Measurements from ENCODE around the gene LINGO1. TPM values are rescaled to one million over a fixed set of nuclear protein-coding genes. Genes with fewer than 3 reads are reported as not detected.
A peak's percentile ranks its signal among the peaks of the same experiment; 100 is the strongest.

LINGO1 gene
- polyA plus RNA-seq, 2 of the 4 experiments (the other 2 are of a cell fraction) = 2.2 to 3.3 TPM

DNA sequence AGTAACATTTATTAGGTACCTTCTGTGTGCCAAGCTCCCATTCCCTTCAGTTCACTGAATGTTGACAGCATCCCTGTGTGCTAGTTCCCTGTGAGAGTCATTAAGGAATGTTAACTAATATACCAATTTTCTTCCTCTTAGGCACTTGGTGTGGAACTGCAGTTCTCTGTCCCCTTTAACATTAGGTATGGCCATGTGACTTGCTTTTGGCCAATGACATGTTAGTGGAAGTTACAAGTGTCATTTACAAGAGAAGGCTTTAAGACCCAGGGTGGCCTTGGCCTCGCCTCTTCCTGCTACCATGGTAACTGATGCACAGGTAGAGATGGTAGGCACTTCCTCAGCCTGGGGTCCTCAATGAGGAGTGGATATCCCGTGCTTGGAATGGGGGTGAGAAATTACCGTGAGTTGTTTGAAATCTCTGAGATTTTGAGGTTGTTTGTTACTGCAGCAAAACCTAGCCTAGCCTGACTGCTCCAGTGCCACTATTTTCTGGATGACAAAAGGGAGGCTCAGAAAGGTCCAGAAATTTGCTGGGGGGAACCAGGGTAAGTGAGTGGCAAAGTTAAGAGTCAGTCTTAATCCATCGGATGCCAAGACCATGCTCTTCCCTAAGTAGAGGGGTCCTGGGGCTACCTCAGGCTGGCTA is 21.2 kb upstream of the LINGO1 start:
- TF ChIP-seq RARB (CRISPR knock-in tag; IDR thresholded peaks at IDR 0.05) = no peak
- no peak for TF ChIP-seq BHLHE40 (IDR thresholded peaks at IDR 0.05; ENCODE audit: low read depth, low read length)
- no peak for TF ChIP-seq ZC3H11A (IDR thresholded peaks at IDR 0.05)
- no peak for TF ChIP-seq ZNF302 (CRISPR knock-in tag; IDR thresholded peaks at IDR 0.05)
- no peak for TF ChIP-seq HOXB13 (CRISPR knock-in tag; IDR thresholded peaks at IDR 0.05; ENCODE audit: low read depth)
- TF ChIP-seq, protein P1, sequence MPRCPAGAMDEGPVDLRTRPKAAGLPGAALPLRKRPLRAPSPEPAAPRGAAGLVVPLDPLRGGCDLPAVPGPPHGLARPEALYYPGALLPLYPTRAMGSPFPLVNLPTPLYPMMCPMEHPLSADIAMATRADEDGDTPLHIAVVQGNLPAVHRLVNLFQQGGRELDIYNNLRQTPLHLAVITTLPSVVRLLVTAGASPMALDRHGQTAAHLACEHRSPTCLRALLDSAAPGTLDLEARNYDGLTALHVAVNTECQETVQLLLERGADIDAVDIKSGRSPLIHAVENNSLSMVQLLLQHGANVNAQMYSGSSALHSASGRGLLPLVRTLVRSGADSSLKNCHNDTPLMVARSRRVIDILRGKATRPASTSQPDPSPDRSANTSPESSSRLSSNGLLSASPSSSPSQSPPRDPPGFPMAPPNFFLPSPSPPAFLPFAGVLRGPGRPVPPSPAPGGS (IDR thresholded peaks at IDR 0.05) = no peak
- TF ChIP-seq HDAC2 (IDR thresholded peaks at IDR 0.05) = no peak
- TF ChIP-seq, protein P2, sequence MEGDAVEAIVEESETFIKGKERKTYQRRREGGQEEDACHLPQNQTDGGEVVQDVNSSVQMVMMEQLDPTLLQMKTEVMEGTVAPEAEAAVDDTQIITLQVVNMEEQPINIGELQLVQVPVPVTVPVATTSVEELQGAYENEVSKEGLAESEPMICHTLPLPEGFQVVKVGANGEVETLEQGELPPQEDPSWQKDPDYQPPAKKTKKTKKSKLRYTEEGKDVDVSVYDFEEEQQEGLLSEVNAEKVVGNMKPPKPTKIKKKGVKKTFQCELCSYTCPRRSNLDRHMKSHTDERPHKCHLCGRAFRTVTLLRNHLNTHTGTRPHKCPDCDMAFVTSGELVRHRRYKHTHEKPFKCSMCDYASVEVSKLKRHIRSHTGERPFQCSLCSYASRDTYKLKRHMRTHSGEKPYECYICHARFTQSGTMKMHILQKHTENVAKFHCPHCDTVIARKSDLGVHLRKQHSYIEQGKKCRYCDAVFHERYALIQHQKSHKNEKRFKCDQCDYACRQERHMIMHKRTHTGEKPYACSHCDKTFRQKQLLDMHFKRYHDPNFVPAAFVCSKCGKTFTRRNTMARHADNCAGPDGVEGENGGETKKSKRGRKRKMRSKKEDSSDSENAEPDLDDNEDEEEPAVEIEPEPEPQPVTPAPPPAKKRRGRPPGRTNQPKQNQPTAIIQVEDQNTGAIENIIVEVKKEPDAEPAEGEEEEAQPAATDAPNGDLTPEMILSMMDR (IDR thresholded peaks at IDR 0.05) = no peak
- ChIA-PET POLR2A (no interaction called here), CTCF (interaction anchor here (1.1 to 18.7 kb wide), 9 partner anchors 9 to 167 kb away, joined by 3 to 181 read pairs (median 8); partner anchors contain the start of gene LINGO1)
- 47% methylated on average over 4 of the region's 4 CpGs for WGBS (ENCODE audit: missing lambda C conversion rate)
- Histone ChIP-seq H3K9me3 (peaks cover 7% of the 10 kb centered on the region; the same call in 2 of the 3 replicates), H3K4me2 (no peak overlapping the region), H3K4me3 (no peak overlapping the region), H3K4me1 (no peaks in the 10 kb centered on the region), H3K27ac (no peak overlapping the region)
- DNase-seq (ENCODE audit: low read depth in 1 of 2, low spot score in 1 of 2) = no peak
- FAIRE-seq = no peak
- ATAC-seq = no peak

DNA sequence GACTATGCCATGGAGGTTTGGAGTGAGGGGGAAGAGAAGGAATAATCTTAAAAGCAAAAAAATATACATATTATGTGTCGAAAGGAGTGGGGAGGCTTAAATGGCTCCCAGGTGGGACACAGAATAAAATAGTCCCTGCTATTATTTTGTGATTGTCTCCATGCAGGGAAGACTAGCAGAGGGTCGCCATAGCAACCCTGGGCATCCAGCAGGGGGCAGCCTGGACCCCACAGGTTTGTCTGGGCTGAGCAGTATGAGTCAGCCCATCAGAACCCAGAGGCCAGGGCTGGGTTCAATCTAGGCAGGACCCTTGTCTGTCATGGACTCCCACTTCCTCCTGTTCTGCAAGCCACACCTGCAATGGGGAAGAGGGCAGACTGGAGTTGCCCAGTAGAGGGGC is 17.6 kb upstream of the LINGO1 start:
- peaks cover 7% of the 10 kb centered on the region; the same call in 2 of the 3 replicates for H3K9me3 ChIP-seq
- TF ChIP-seq, protein P2 (IDR thresholded peaks at IDR 0.05) = peak; percentile 44
- TF ChIP-seq RAD21 (conservative IDR thresholded peaks at IDR 0.05 in 1 of 2, IDR thresholded peaks at IDR 0.05 in 1 of 2) (peak; percentile 21 to 22; a peak in 1 of 5 replicates), SMC3 (IDR thresholded peaks at IDR 0.05) (0 out of 3 replicates have a peak, but pooled peaks have one; percentile 12), EHF (CRISPR knock-in tag; IDR thresholded peaks at IDR 0.05) (no peak)
- TF ChIP-seq, protein P3, sequence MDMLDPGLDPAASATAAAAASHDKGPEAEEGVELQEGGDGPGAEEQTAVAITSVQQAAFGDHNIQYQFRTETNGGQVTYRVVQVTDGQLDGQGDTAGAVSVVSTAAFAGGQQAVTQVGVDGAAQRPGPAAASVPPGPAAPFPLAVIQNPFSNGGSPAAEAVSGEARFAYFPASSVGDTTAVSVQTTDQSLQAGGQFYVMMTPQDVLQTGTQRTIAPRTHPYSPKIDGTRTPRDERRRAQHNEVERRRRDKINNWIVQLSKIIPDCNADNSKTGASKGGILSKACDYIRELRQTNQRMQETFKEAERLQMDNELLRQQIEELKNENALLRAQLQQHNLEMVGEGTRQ (IDR thresholded peaks at IDR 0.05) = no peak
- ChIA-PET CTCF (interaction anchor here (1.0 to 9.5 kb wide), 3 partner anchors 9 to 171 kb away, joined by 5 to 158 read pairs (median 72); partner anchors contain the start of gene LINGO1), POLR2A (no interaction called here)
- FAIRE-seq = no peak
- no peak overlapping the region for H3K4me3 ChIP-seq
- 32% methylated on average over 2 of the region's 2 CpGs for WGBS (ENCODE audit: missing lambda C conversion rate)
- no peaks in the 10 kb centered on the region for H3K4me1 ChIP-seq
- peak; percentile 41 to 46 for DNase-seq (ENCODE audit: low read depth in 1 of 2, low spot score in 1 of 2)
- peak; percentile 41 to 79; a peak in 3 of 6 replicates for ATAC-seq
- no peak overlapping the region for H3K4me2 ChIP-seq
- H3K27ac ChIP-seq = no peak overlapping the region

DNA sequence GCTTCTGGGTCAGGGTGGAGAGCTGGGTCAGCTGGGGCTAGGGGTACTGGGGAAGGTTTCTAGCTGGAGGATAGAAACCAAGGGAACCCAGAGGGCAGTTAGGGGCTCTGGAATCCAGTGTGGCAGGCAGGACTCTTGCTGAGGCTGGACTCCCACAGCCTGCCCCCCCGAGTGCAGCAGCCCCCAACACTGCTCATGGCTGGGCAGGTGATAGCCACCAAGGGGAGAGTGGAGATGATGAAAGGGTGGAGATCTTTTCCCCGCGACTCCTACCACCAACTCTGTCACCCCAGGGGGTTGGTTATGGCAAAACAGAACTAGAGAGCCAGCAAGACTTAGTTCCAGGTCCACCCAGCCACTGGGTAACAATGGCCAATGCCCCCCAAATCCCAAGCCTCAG is 16.9 kb upstream of the LINGO1 start:
- ATAC-seq (no peak), DNase-seq (ENCODE audit: low read depth in 1 of 2, low spot score in 1 of 2) (no peak), FAIRE-seq (no peak)
- Histone ChIP-seq H3K27ac (no peak overlapping the region), H3K4me1 (no peaks in the 10 kb centered on the region), H3K4me3 (no peak overlapping the region), H3K9me3 (peaks cover 7% of the 10 kb centered on the region; the same call in 2 of the 3 replicates), H3K4me2 (no peak overlapping the region)
- ChIA-PET POLR2A (no interaction called here), CTCF (interaction anchor here (1.1 to 9.5 kb wide), 3 partner anchors 14 to 172 kb away, joined by 3 to 158 read pairs (median 72); partner anchors contain the start of gene LINGO1)
- WGBS (ENCODE audit: missing lambda C conversion rate) = 67% methylated on average over 3 of the region's 3 CpGs
- TF ChIP-seq, protein P4, sequence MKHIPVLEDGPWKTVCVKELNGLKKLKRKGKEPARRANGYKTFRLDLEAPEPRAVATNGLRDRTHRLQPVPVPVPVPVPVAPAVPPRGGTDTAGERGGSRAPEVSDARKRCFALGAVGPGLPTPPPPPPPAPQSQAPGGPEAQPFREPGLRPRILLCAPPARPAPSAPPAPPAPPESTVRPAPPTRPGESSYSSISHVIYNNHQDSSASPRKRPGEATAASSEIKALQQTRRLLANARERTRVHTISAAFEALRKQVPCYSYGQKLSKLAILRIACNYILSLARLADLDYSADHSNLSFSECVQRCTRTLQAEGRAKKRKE (CRISPR knock-in tag; IDR thresholded peaks at IDR 0.05; ENCODE audit: low read depth) = no peak
- TF ChIP-seq MAFK (IDR thresholded peaks at IDR 0.05; ENCODE audit: partially characterized antibody) (no peak), ZNF302 (CRISPR knock-in tag; IDR thresholded peaks at IDR 0.05) (no peak), ZFP36 (IDR thresholded peaks at IDR 0.05; ENCODE audit: borderline replicate concordance, partially characterized antibody) (no peak), CBX2 (IDR thresholded peaks at IDR 0.05; ENCODE audit: borderline replicate concordance, low read depth) (no peak), EP300 (IDR thresholded peaks at IDR 0.05) (no peak), EHF (CRISPR knock-in tag; IDR thresholded peaks at IDR 0.05) (no peak), HOXA7 (CRISPR knock-in tag; IDR thresholded peaks at IDR 0.05) (no peak), KDM5A (IDR thresholded peaks at IDR 0.05) (no peak), RCOR1 (IDR thresholded peaks at IDR 0.05; ENCODE audit: low read depth, low read length) (no peak), NR3C1 (IDR thresholded peaks at IDR 0.05) (no peak), HOXB5 (CRISPR knock-in tag; IDR thresholded peaks at IDR 0.05) (no peak), RARB (CRISPR knock-in tag; IDR thresholded peaks at IDR 0.05) (no peak), EHMT2 (IDR thresholded peaks at IDR 0.05; ENCODE audit: low read depth) (no peak), FOSB (CRISPR knock-in tag; IDR thresholded peaks at IDR 0.05) (no peak)
- TF ChIP-seq, protein P5, sequence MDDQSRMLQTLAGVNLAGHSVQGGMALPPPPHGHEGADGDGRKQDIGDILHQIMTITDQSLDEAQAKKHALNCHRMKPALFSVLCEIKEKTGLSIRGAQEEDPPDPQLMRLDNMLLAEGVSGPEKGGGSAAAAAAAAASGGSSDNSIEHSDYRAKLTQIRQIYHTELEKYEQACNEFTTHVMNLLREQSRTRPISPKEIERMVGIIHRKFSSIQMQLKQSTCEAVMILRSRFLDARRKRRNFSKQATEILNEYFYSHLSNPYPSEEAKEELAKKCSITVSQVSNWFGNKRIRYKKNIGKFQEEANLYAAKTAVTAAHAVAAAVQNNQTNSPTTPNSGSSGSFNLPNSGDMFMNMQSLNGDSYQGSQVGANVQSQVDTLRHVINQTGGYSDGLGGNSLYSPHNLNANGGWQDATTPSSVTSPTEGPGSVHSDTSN (IDR thresholded peaks at IDR 0.05) = no peak
